CD4-positive, alpha-beta T cell treated with Interleukin-4 for 1 hour (primary cell): ENCODE measurements around the gene NHEJ1.

Experiments
- DNase-seq, 2 donors: peaks; one replicate each; pipeline ENCODE4 v3.0.0-alpha.2; 2020 to 2022

Gene NHEJ1

GRCh38 chr2:219122202-219122980 is 38.2 kb downstream of the NHEJ1 start:
- no peak for DNase-seq

GRCh38 chr2:219120082-219120481 is 40.5 kb downstream of the NHEJ1 start:
- no peak for DNase-seq

GRCh38 chr2:219119422-219120043 is 41.1 kb downstream of the NHEJ1 start:
- peak; percentile 44 to 54 for DNase-seq

- no peak for DNase-seq
Measured at GRCh38 chr2:219118504-219118903, 42.1 kb downstream of the NHEJ1 start.

GRCh38 chr2:219116776-219117646 is 43.6 kb downstream of the NHEJ1 start:
- DNase-seq: no peak

- no peak for DNase-seq
Measured at GRCh38 chr2:219112651-219113338, 47.8 kb downstream of the NHEJ1 start.

- no peak for DNase-seq
Measured at GRCh38 chr2:219112062-219112406, 48.6 kb downstream of the NHEJ1 start.

- DNase-seq: no peak
Measured at GRCh38 chr2:219111375-219112061, 49.1 kb downstream of the NHEJ1 start.

- peak; percentile 37 to 56 for DNase-seq
Measured at GRCh38 chr2:219109471-219109870, 51.1 kb downstream of the NHEJ1 start.

- no peak for DNase-seq
Measured at GRCh38 chr2:219107758-219108157, 52.9 kb downstream of the NHEJ1 start.

- DNase-seq: no peak
Measured at GRCh38 chr2:219106251-219106650, 54.4 kb downstream of the NHEJ1 start.

GRCh38 chr2:219104107-219105035 is 56.2 kb downstream of the NHEJ1 start:
- DNase-seq: peak in 1 of 2 donors; percentile 36

- no peak for DNase-seq
Measured at GRCh38 chr2:219099329-219099728, 61.3 kb downstream of the NHEJ1 start.

GRCh38 chr2:219095406-219095935 is 65.1 kb downstream of the NHEJ1 start:
- no peak for DNase-seq

- DNase-seq: no peak
Measured at GRCh38 chr2:219094171-219094570, 66.4 kb downstream of the NHEJ1 start.

GRCh38 chr2:219090436-219091299 is 69.9 kb downstream of the NHEJ1 start:
- no peak for DNase-seq

GRCh38 chr2:219089330-219089729 is 71.3 kb downstream of the NHEJ1 start:
- DNase-seq: no peak

GRCh38 chr2:219087848-219088247 is 72.8 kb downstream of the NHEJ1 start:
- no peak for DNase-seq

- DNase-seq: no peak
Measured at GRCh38 chr2:219087361-219087760, 73.3 kb downstream of the NHEJ1 start.

- DNase-seq: no peak
Measured at GRCh38 chr2:219086196-219086595, 74.4 kb downstream of the NHEJ1 start.
